C4-2B (cell line): ENCODE measurements around the gene TSPY9.
"Not testable (repeated sequence)": the region's sequence is repeated elsewhere in the genome, so short reads cannot be mapped to it uniquely, and the experiment has no call there.

Experiments used
- H3K27ac ChIP-seq: fragments of 450-650 bp; 2 replicates; pipeline ENCODE4 v1.5.1; 2017

TSPY9 gene

GRCh38 chrY:9486967-9487366 is at the start of gene TSPY9:
TSPY9 (plus strand) TSS chrY:9487267; CDS start chrY:9487313, 46 bp downstream.
- not testable (repeated sequence) for H3K27ac ChIP-seq

- not testable (repeated sequence) for H3K27ac ChIP-seq
These were observed 20.4 kb upstream of the TSPY9 start, which contains the start of gene TSPY1 for GRCh38 chrY:9466655-9467054. TSPY1 (plus strand) TSS chrY:9466955; CDS start chrY:9467001, 46 bp downstream.

DNA sequence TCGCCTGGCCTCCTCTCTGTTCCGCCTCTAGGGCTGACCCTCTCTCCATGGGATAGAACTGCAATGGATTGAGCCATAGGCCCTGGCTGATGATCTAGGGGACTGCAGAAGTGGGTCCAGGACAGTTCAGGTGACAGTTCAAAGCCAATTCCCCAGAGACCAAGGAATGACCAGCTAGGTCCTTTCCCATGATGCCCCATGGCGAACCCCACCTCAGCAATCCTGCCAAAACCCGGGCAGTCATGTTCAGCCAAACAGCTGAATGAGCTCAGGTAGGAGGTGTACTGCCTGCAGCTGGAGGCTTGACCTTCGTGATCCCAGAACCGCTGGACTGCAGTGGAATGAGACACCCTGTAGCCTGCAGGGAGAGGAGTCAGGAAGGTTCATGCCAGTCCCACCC is 17.3 kb downstream of the TSPY9 start:
- not testable (repeated sequence) for H3K27ac ChIP-seq

GRCh38 chrY:9516287-9516686 is 29.2 kb downstream of the TSPY9 start:
- not testable (repeated sequence) for H3K27ac ChIP-seq

GRCh38 chrY:9527580-9527979 is 40.5 kb downstream of the TSPY9 start, which contains the start of gene TSPY10:
TSPY10 (plus strand) TSS chrY:9527880; CDS start chrY:9527926, 46 bp downstream.
- H3K27ac ChIP-seq = not testable (repeated sequence)
